ENCODE results near the gene HARS2. TPM values are rescaled to one million over a fixed set of nuclear protein-coding genes. Genes with fewer than 3 reads are reported as not detected.
"Not testable (repeated sequence)": the region's sequence is repeated elsewhere in the genome, so short reads cannot be mapped to it uniquely, and the experiment has no call there.

Gene HARS2
- total RNA-seq, 4 donors from 2014 or later, result 13.3 to 24.2 (median 22.8) TPM

GRCh38 chr5:140658870-140659269, 32.4 kb upstream of the HARS2 start:
- Histone ChIP-seq H3K27me3 (no peaks in the 10 kb centered on the region), H3K27ac (no peak overlapping the region), H3K4me1 (peaks cover 0 to 5% (median 3%) of the 10 kb centered on the region in 3 donors), H3K9me3 (no peaks in the 10 kb centered on the region), H3K36me3 (peaks cover 26 to 96% (median 75%) of the 10 kb centered on the region in 3 donors), H3K4me3 (no peak overlapping the region)
- WGBS, 2 donors, result 96% methylated on average over 17 of the region's 17 CpGs
- TF ChIP-seq CTCF (IDR thresholded peaks at IDR 0.05), result no peak
- TF ChIP-seq POLR2A (IDR thresholded peaks at IDR 0.05), result no peak
- intact Hi-C loops (cut with DNase I), result no loop called here
- DNase-seq, result no peak

GRCh38 chr5:140660371-140660770, 30.9 kb upstream of the HARS2 start:
- peaks cover 21 to 81% (median 60%) of the 10 kb centered on the region in 3 donors for H3K36me3 ChIP-seq
- peaks cover 2 to 12% (median 5%) of the 10 kb centered on the region in 3 donors for H3K4me1 ChIP-seq
- intact Hi-C loops (cut with DNase I); DNase-seq; H3K4me3 ChIP-seq; H3K27ac ChIP-seq; H3K27me3 ChIP-seq; H3K9me3 ChIP-seq: not testable (repeated sequence)
- 89% methylated on average over 6 of the region's 6 CpGs for WGBS, 2 donors

- Histone ChIP-seq H3K4me1 (peaks cover 12 to 34% (median 16%) of the 10 kb centered on the region in 3 donors), H3K4me3 (peak overlapping the region; percentile 62 to 96 (median 90)), H3K9me3 (no peaks in the 10 kb centered on the region), H3K36me3 (peaks cover 14 to 71% (median 35%) of the 10 kb centered on the region in 3 donors), H3K27ac (peak overlapping the region; percentile 89 to 99 (median 94)), H3K27me3 (no peaks in the 10 kb centered on the region)
- 4 to 7% methylated on average over 9 to 18 of the region's 18 CpGs for WGBS, 2 donors
- TF ChIP-seq CTCF (IDR thresholded peaks at IDR 0.05), result no peak
- no peak for TF ChIP-seq POLR2A (IDR thresholded peaks at IDR 0.05)
- no peak for DNase-seq
- intact Hi-C loops (cut with DNase I), result no loop called here
Observed at GRCh38 chr5:140664030-140664358, 27.3 kb upstream of the HARS2 start.

- WGBS, 2 donors, result 0% methylated on average over 11 to 22 of the region's 54 CpGs
- TF ChIP-seq POLR2A (IDR thresholded peaks at IDR 0.05), result peak in 3 of 4 donors; percentile 56 to 83 (median 64)
- no peak for TF ChIP-seq CTCF (IDR thresholded peaks at IDR 0.05)
- peak; percentile 83 for DNase-seq
- intact Hi-C loops (cut with DNase I), result no loop called here
- Histone ChIP-seq H3K4me3 (peak within 1 kb of the TSS; percentile 62 to 96 (median 90)), H3K27ac (peak within 1 kb of the TSS; percentile 89 to 99 (median 94)), H3K4me1 (peaks cover 12 to 34% (median 16%) of the 10 kb centered on the region in 3 donors), H3K9me3 (no peaks in the 10 kb centered on the region), H3K36me3 (peaks cover 12 to 71% (median 35%) of the 10 kb centered on the region in 3 donors), H3K27me3 (no peaks in the 10 kb centered on the region)
Observed at GRCh38 chr5:140664359-140665119, 26.7 kb upstream of the HARS2 start, which contains the start of gene WDR55. Gene WDR55 (plus strand): TSS chr5:140664904. CDS start chr5:140664913, 9 bp downstream.

- intact Hi-C loops (cut with DNase I); H3K9me3 ChIP-seq; H3K27me3 ChIP-seq; DNase-seq; H3K27ac ChIP-seq; H3K4me3 ChIP-seq: not testable (repeated sequence)
- peaks cover 4 to 25% (median 5%) of the 10 kb centered on the region in 3 donors for H3K4me1 ChIP-seq
- WGBS, 2 donors, result 100% methylated on average over 2 of the region's 4 CpGs; no CpG with 5 or more reads in 1 of the 2 donors
- peaks cover 17 to 97% (median 24%) of the 10 kb centered on the region in 3 donors for H3K36me3 ChIP-seq
Observed at GRCh38 chr5:140671035-140671434, 20.2 kb upstream of the HARS2 start.

- H3K4me1 ChIP-seq, result peaks cover 0 to 19% (median 0%) of the 10 kb centered on the region in 3 donors
- WGBS, 2 donors, result 89% methylated on average over 1 of the region's 7 CpGs
- DNase-seq, result no peak
- H3K4me3 ChIP-seq, result no peak overlapping the region
- intact Hi-C loops (cut with DNase I), result no loop called here
- H3K27ac ChIP-seq, result no peak overlapping the region
- peaks cover 20 to 100% (median 30%) of the 10 kb centered on the region in 3 donors for H3K36me3 ChIP-seq
- TF ChIP-seq POLR2A (IDR thresholded peaks at IDR 0.05) (no peak), CTCF (IDR thresholded peaks at IDR 0.05) (no peak)
- no peaks in the 10 kb centered on the region for H3K27me3 ChIP-seq
- no peaks in the 10 kb centered on the region for H3K9me3 ChIP-seq
Observed at GRCh38 chr5:140671472-140672125, 19.7 kb upstream of the HARS2 start.
